HepG2 (cell line): ENCODE measurements around the gene SEMA4A. TPM values are rescaled to one million over a fixed set of nuclear protein-coding genes. Genes with fewer than 3 reads are reported as not detected.

ENCODE experiments used
- ATAC-seq: fragments of 200-7000 bp; cut with Tn5 transposase; 3 replicates; pipeline ENCODE4 v1.9.1; 2020; ENCODE audit warnings: mild to moderate bottlenecking, moderate library complexity
- BruUV-seq: library from RNA; stranded (reverse); fragments of 400-500 nt; replicated peaks from 2 replicates; lab custom pipeline; 2021; lab: Mats Ljungman, UMichigan
- CTCF ChIA-PET: fragments of 300-600 bp; formaldehyde crosslinking; extraction: SDS; loops from one replicate; lab custom pipeline; 2021; ENCODE audit warnings: low total read pairs, inconsistent platforms, low intra/inter-chr PET ratio; lab: Yijun Ruan, JAX
- POLR2A ChIA-PET: fragments of 350-600 bp; sonication (Branson Sonifier 250); formaldehyde crosslinking; loops from one replicate; lab custom pipeline; 2020; ENCODE audit warnings: antibody characterized with exemption, inconsistent platforms; lab: Yijun Ruan, JAX
- DNase-seq: peaks from one replicate; pipeline ENCODE4 v3.0.0-alpha.2; 2015; ENCODE audit warnings: low spot score
- FAIRE-seq: peaks from 3 replicates; lab custom pipeline; 2011; peaks lifted over from hg19 to GRCh38; lab: Jason Lieb, UNC
- H2AFZ ChIP-seq: one replicate; pipeline ENCODE4 v1.6.1; 2011; ENCODE audit warnings: low read length, inconsistent platforms
- H3K27ac ChIP-seq: fragments of 300-600 bp; 3 replicates; pipeline ENCODE4 v1.8.0; 2011; ENCODE audit warnings: mixed run types, mild to moderate bottlenecking, mixed read lengths, low read length, inconsistent platforms; ENCODE audit not compliant: insufficient read depth; ENCODE audit errors: extremely low read length
- H3K27me3 ChIP-seq, 2 experiments: fragments of 200-600 bp in 1 of 2; 2 replicates in 1 of 2; 3 replicates in 1 of 2; pipeline versions ENCODE4 v1.6.0 to v1.8.0; 2011; ENCODE audit warnings: low read length in 2 of 2, mild to moderate bottlenecking in 2 of 2, moderate library complexity in 2 of 2, inconsistent platforms in 1 of 2; ENCODE audit not compliant: insufficient read depth in 2 of 2, control insufficient read depth in 1 of 2
- H3K36me3 ChIP-seq, 2 experiments: fragments of 200-600 bp in 1 of 2; replicated peaks in 1 of 2; 2 replicates in 1 of 2; 3 replicates in 1 of 2; pipeline versions ENCODE4 v1.5.1 to v1.8.0; 2011; ENCODE audit warnings: low read length in 2 of 2, inconsistent platforms in 1 of 2; ENCODE audit not compliant: insufficient read depth in 2 of 2, control insufficient read depth in 1 of 2
- H3K4me1 ChIP-seq: 2 replicates; pipeline ENCODE4 v1.5.1; 2012; ENCODE audit warnings: low read length, inconsistent platforms; ENCODE audit not compliant: insufficient read depth
- H3K4me2 ChIP-seq: 2 replicates; pipeline ENCODE4 v1.6.0; 2011; ENCODE audit warnings: low read depth, low read length, inconsistent platforms
- H3K4me3 ChIP-seq, 3 experiments: fragments of 200-600 bp in 1 of 3; sonication (generic), shearing (Covaris generic) in 1 of 3; replicated peaks in 1 of 3; 2 replicates each; pipeline ENCODE4 v1.5.1; 2011 to 2016; ENCODE audit warnings: low read length in 3 of 3, inconsistent platforms in 2 of 3, low read depth in 2 of 3, mild to moderate bottlenecking in 2 of 3, control low read depth in 1 of 3, mixed read lengths in 1 of 3; ENCODE audit not compliant: insufficient read depth in 1 of 3
- H3K79me2 ChIP-seq: one replicate; pipeline ENCODE4 v1.6.1; 2011; ENCODE audit warnings: low read length, inconsistent platforms; ENCODE audit not compliant: insufficient read depth
- H3K9ac ChIP-seq: 2 replicates; pipeline ENCODE4 v1.6.0; 2011; ENCODE audit warnings: mild to moderate bottlenecking, low read depth, low read length, inconsistent platforms; ENCODE audit not compliant: insufficient read depth
- H3K9me3 ChIP-seq: 2 replicates; pipeline ENCODE4 v1.5.1; 2012; ENCODE audit warnings: mild to moderate bottlenecking, low read length
- H4K20me1 ChIP-seq: 2 replicates; pipeline ENCODE4 v1.6.0; 2011; ENCODE audit warnings: inconsistent platforms, mild to moderate bottlenecking, low read length, moderate library complexity; ENCODE audit not compliant: insufficient read depth
- ARNT2 ChIP-seq: sonication (generic); formaldehyde crosslinking; IDR thresholded peaks from 2 replicates; pipeline ENCODE4 v1.8.0; 2022; ENCODE audit warnings: mild to moderate bottlenecking, low read depth, missing genetic modification reagents, moderate library complexity
- ARNTL ChIP-seq: sonication (generic); formaldehyde crosslinking; IDR thresholded peaks from 2 replicates; pipeline ENCODE4 v1.4.0; 2020; ENCODE audit warnings: mild to moderate bottlenecking, missing genetic modification reagents
- ATF7 ChIP-seq, 2 experiments: fragments of 450-650 bp in 1 of 2; sonication (generic) in 1 of 2; formaldehyde crosslinking in 1 of 2; IDR thresholded peaks; 2 replicates each; pipeline versions ENCODE4 v1.4.0 to v1.6.1; 2016 to 2020; ENCODE audit warnings: antibody characterized with exemption in 1 of 2, mild to moderate bottlenecking in 1 of 2, missing genetic modification reagents in 1 of 2
- CHD4 ChIP-seq: fragments of 200-600 bp; sonication (generic); IDR thresholded peaks from 2 replicates; pipeline ENCODE4 v1.7.0; 2017; ENCODE audit warnings: mild to moderate bottlenecking, low read length, borderline replicate concordance
- ISL2 ChIP-seq: sonication (generic); formaldehyde crosslinking; IDR thresholded peaks from 2 replicates; pipeline ENCODE4 v1.5.0; 2020; ENCODE audit warnings: missing genetic modification reagents
- MEF2D ChIP-seq: sonication (generic); formaldehyde crosslinking; IDR thresholded peaks from 2 replicates; pipeline ENCODE4 v1.5.1; 2020; ENCODE audit warnings: mild to moderate bottlenecking, missing genetic modification reagents
- MXD4 ChIP-seq: IDR thresholded peaks from 2 replicates; pipeline ENCODE4 v1.6.1; 2016; ENCODE audit warnings: mild to moderate bottlenecking, missing biosample characterization, missing genetic modification reagents
- NFKBIZ ChIP-seq: IDR thresholded peaks from 2 replicates; pipeline ENCODE4 v1.6.1; 2018; ENCODE audit warnings: missing genetic modification reagents, missing compliant biosample characterization
- TGIF2 ChIP-seq: IDR thresholded peaks from 2 replicates; pipeline ENCODE4 v1.6.1; 2016; ENCODE audit warnings: control low read depth, missing compliant biosample characterization
- ZBTB4 ChIP-seq: sonication (generic); formaldehyde crosslinking; IDR thresholded peaks from 2 replicates; pipeline ENCODE4 v1.4.0; 2020; ENCODE audit warnings: missing genetic modification reagents, mild to moderate bottlenecking, borderline replicate concordance
- ZNF230 ChIP-seq: sonication (generic); formaldehyde crosslinking; IDR thresholded peaks from 2 replicates; pipeline ENCODE4 v1.4.0; 2020; ENCODE audit warnings: mild to moderate bottlenecking, missing genetic modification reagents
- ZNF343 ChIP-seq: sonication (generic); formaldehyde crosslinking; IDR thresholded peaks from 2 replicates; pipeline ENCODE4 v1.4.0; 2020; ENCODE audit warnings: mild to moderate bottlenecking, missing genetic modification reagents
- ZNF510 ChIP-seq: sonication (generic); formaldehyde crosslinking; IDR thresholded peaks from 2 replicates; pipeline ENCODE4 v1.4.0; 2020; ENCODE audit warnings: low read depth, mild to moderate bottlenecking, missing genetic modification reagents
- ZNF513 ChIP-seq: sonication (generic); formaldehyde crosslinking; conservative IDR thresholded peaks from 2 replicates; pipeline ENCODE4 v1.5.0; 2020; ENCODE audit warnings: missing genetic modification reagents
- ZSCAN21 ChIP-seq: sonication (generic); formaldehyde crosslinking; IDR thresholded peaks from 2 replicates; pipeline ENCODE4 v1.8.0; 2022; ENCODE audit warnings: mild to moderate bottlenecking, missing genetic modification reagents, moderate library complexity, borderline replicate concordance
- ZXDC ChIP-seq: sonication (generic); formaldehyde crosslinking; IDR thresholded peaks from 2 replicates; pipeline ENCODE4 v1.5.0; 2020; ENCODE audit warnings: mild to moderate bottlenecking, missing genetic modification reagents
- WGBS: methylation state at CpG from one replicate; pipeline ENCODE4 v1.1.6; 2017; ENCODE audit warnings: low lambda C conversion rate; 5-methylcytosine and 5-hydroxymethylcytosine counted together
- in situ Hi-C: cut with HindIII; loops from 2 replicates; pipeline ENCODE4 v1.10.0; 2017; ENCODE audit warnings: low pct_unique_long_range_greater_than_20kb; ENCODE audit not compliant: extremely low pct_ligation_motif_present
- intact Hi-C: fragments of 100-400 bp; cut with micrococcal nuclease; formaldehyde crosslinking; loops from one replicate; pipeline ENCODE4 v1.10.0; 2022; ENCODE audit not compliant: unreplicated experiment
- polyA plus RNA-seq, 8 experiments: library from polyadenylated mRNA; depleted of rRNA in 3 of 8; stranded (reverse) in 7 of 8; unstranded in 1 of 8; fragments of >200 nt; fragmentation: Illumina TruSeq in 4 of 8; extraction: Trizol in 4 of 8; gene quantifications; 2 replicates each; pipeline versions ENCODE4 v1.2.1 to v1.2.3, GENCODE V29; 2011 to 2016; ENCODE audit warnings: low read depth in 4 of 8, missing spikeins in 1 of 8, mixed read lengths in 1 of 8; ENCODE audit not compliant: insufficient read depth in 1 of 8
- total RNA-seq, 5 experiments: library from RNA; depleted of rRNA; stranded (reverse); fragments of >200 nt; fragmentation: Illumina TruSeq; extraction: Trizol; gene quantifications; 2 replicates each; pipeline ENCODE4 v1.2.3, GENCODE V29; 2016; ENCODE audit warnings: low read depth in 1 of 5

The SEMA4A gene
- total and polyA plus RNA-seq, 2 of the 13 experiments (the other 11 are each of a cell fraction or from before 2014, with no cell fraction given): 0.09 to 0.20 TPM

DNA sequence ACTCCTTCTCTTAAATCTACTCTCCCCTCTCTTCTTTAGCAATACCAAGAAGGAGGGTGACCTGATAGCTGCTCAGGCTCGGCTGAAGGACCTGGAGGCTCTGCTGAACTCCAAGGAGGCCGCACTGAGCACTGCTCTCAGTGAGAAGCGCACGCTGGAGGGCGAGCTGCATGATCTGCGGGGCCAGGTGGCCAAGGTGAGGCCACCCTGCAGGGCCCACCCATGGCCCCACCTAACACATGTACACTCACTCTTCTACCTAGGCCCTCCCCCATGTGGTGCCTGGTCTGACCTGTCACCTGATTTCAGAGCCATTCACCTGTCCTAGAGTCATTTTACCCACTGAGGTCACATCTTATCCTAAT, 22.8 kb upstream of the SEMA4A start:
- Histone ChIP-seq H3K27ac (peak overlapping the region; percentile 93), H3K27me3 (no peaks in the 10 kb centered on the region), H3K79me2 (peaks cover 46% of the 10 kb centered on the region), H3K36me3 (peaks cover 27 to 51% of the 10 kb centered on the region in 2 experiments), H3K9ac (0 out of 2 replicates have a peak overlapping the region, but pooled peaks have one; percentile 10), H2AFZ (no peak overlapping the region), H4K20me1 (peaks cover 11% of the 10 kb centered on the region; the same call in 1 of the 2 replicates), H3K4me2 (0 out of 2 replicates have a peak overlapping the region, but pooled peaks have one; percentile 63), H3K4me1 (peaks cover 52% of the 10 kb centered on the region), H3K4me3 (no peak overlapping the region), H3K9me3 (no peaks in the 10 kb centered on the region)
- 87% methylated on average over 6 of the region's 6 CpGs for WGBS
- DNase-seq (no peak), ATAC-seq (no peak), FAIRE-seq (no peak)
- POLR2A ChIA-PET: interaction anchor here (0.6 to 6.0 kb wide), 15 partner anchors 11 to 274 kb away, joined by 3 to 113 read pairs (median 5); partner anchors contain the start of genes GON4L, KHDC4, LMNA and MEX3A
- CTCF ChIA-PET: interaction anchor here (0.7 to 4.5 kb wide), 4 partner anchors 35 to 94 kb away, joined by 3 to 92 read pairs (median 28); no protein-coding TSS in a partner anchor
- in situ Hi-C loops: loop anchor here (5.0 kb wide), 1 partner anchor 33 kb away; no protein-coding TSS in a partner anchor
- BruUV-seq: no TSS peak
- intact Hi-C loops: loop anchor here (1.0 to 2.0 kb wide), 3 partner anchors 16 to 40 kb away; partner anchors contain the start of gene LMNA
- TF ChIP-seq ARNTL (CRISPR knock-in tag): 0 out of 2 replicates have a peak, but pooled peaks have one; percentile 13
- peak; percentile 3; the same call in 1 of the 2 replicates for TF ChIP-seq MXD4 (CRISPR knock-in tag)
- TF ChIP-seq ZNF343 (CRISPR knock-in tag): peak; percentile 4; the same call in 1 of the 2 replicates
- TF ChIP-seq ZXDC (CRISPR knock-in tag): 0 out of 2 replicates have a peak, but pooled peaks have one; percentile 34
- no peak for TF ChIP-seq ATF7 (IDR thresholded peaks at IDR 0.05)
- TF ChIP-seq ATF7 (CRISPR knock-in tag; IDR thresholded peaks at IDR 0.05): 0 out of 2 replicates have a peak, but pooled peaks have one; percentile 6
- TF ChIP-seq ZNF513: no peak
- peak; percentile 19; the same call in 1 of the 2 replicates for TF ChIP-seq CHD4
- TF ChIP-seq ISL2 (CRISPR knock-in tag): 0 out of 2 replicates have a peak, but pooled peaks have one; percentile 2
- peak; percentile 5; the same call in 1 of the 2 replicates for TF ChIP-seq ZSCAN21 (CRISPR knock-in tag)
- no peak for TF ChIP-seq ZBTB4 (CRISPR knock-in tag)
- 0 out of 2 replicates have a peak, but pooled peaks have one; percentile 3 for TF ChIP-seq NFKBIZ (CRISPR knock-in tag)
- TF ChIP-seq ZNF510 (CRISPR knock-in tag): 0 out of 2 replicates have a peak, but pooled peaks have one; percentile 6
- TF ChIP-seq TGIF2 (CRISPR knock-in tag): 0 out of 2 replicates have a peak, but pooled peaks have one; percentile 9
- TF ChIP-seq ZNF230 (CRISPR knock-in tag): 0 out of 2 replicates have a peak, but pooled peaks have one; percentile 22
- no peak for TF ChIP-seq ARNT2 (CRISPR knock-in tag)
- TF ChIP-seq MEF2D (CRISPR knock-in tag): 0 out of 2 replicates have a peak, but pooled peaks have one; percentile 33
